NCI-H146 treated with DMSO at 0.1 percent for 48 hours (cell line): ENCODE measurements around the gene SERINC2.

Experiments used
- DNase-seq: peaks from one replicate; lab custom pipeline; 2025; ENCODE audit not compliant: unreplicated experiment; lab: John Stamatoyannopoulos, UW

SERINC2 gene

GRCh38 chr1:31412732-31413404 is at the start of gene SERINC2:
SERINC2 (plus strand) TSS chr1:31413213; CDS start chr1:31413266, 53 bp downstream.
- peak; percentile 14 for DNase-seq

DNA sequence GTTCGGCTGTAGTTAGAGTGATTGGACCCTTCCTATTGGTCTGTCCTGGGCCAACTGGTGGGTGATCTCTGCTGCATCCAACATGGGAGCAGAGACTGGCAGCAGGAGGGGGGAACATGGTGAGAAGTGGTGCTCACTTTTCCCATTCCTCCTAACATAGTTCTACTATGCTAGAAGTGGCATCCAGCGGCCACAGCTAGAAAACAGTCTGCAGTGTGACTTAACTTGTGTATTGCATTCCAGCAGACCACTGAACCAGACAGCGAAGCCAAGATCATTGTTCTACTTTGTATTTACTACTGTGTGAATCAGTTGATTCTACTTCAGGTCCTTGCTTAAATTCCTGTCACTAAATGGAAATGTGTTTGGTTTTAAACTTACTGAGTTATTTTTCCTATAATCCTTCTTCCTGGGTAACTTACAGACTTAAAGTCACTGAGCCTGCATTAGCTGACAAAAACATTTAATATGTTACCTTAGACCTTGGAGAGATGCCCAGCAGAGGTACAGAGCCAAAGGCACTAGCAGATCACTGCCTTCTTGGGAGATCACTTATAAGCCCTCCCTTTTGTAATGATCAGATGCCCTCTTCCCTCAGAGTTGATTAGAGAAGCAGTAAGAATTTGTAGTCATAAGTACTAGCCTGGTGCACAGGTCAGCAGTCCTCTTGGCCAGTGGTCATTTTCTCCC is 48.3 kb upstream of the SERINC2 start:
- DNase-seq: no peak

- peak; percentile 23 for DNase-seq
These were observed 46.2 kb upstream of the SERINC2 start for GRCh38 chr1:31366796-31367195.

DNA sequence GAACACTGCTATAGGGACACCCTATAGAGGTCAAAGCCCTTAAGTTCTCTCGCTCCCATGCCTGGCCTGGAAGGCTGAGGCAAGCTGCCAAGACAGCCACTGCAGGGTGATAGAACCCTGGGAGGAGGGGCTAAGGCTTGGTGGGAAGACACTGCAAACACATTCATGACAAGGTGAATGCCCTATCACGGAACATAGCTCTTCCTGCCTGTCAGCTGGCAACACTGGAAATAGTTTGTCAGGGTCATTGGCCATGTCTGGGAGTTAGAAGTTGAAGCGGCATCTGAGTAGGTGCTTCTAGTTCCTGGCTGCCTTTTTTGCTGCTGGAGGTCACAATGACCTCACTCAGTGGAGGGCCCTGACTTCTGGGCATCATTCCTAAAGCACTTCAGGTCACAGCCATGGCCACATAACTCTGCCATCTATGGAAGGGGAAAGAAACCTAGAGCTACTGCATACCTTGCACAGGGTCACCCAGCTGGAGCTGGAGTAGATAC is 44.4 kb upstream of the SERINC2 start:
- DNase-seq: no peak

DNA sequence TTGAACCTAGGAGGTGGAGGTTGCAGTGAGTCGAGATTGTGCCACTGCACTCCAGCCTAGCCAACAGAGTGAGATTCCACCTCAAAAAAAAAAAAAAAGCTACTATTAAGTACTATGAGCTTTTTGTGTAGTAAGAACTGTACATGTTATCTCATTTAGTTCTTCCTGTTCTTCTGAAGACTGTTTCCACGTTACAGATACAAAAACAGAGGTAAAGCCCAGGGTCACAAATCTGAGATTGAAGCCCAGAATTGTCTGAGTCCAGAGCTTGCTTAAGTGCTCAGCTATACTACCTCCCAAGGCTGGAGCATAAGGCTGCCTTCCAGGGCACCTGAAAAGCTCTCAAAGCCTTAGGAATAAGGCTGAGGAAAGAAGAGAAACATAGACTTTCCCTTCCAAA is 43.0 kb upstream of the SERINC2 start:
- no peak for DNase-seq

DNA sequence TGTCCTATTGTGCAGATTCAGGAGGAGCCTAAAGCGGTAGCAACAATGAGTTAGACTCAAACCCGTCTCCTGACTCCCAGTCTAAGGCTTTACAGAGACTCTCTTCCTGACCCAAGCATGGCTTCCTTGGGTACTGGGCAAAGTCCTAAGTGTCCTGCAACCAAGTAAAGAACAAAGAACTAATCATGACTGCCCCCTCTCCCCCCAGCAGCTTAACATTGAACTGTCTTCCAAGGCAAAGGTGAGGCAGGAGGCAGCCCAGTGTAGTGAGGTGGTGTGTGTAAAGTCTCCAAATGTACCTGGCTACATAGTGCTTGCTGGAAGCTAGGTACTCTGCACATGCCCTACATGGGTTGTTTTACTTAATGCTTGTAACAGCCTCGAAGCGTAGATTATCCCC is 42.4 kb upstream of the SERINC2 start:
- DNase-seq: no peak

DNA sequence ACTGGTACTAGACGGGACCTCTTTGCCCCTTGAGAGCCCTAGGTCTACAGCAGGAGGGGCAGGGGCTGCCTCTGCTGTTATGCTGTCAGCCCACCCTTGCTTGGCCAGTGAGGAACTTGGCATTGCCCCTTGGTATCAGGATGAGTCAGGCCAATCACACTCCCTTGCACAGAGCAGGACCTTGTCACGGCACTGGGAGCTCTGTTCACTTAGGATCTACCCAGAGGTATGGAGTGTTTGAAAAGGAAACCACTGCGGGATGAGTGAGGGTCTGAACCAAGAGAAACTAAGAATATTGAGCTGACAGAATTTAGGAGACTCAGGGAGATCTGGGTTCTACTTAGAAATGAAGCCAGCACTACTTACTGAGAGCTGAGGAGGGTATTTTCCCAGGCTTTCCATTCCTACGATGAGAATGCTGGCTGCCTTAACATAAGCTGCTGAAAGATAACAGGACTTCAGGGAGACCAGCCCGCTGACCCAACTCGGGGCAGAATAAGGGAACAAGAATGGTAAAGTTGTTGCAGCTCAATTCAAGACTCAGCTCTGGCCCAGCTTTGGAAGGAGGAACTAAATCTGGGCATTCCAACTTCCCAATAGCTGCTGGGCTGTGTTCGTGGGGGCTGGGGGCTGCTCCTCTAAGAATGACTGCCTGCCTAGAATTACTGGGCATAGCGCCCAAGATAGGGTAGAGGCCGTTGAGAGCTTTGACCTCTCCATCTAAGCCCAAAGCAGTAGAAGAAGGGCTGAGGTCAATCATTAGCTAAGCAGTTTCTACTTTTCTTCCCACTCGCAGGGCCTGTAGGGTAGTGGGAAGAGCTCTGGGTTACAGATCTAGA is 41.7 kb upstream of the SERINC2 start:
- DNase-seq: no peak

GRCh38 chr1:31372051-31372450 is 41.0 kb upstream of the SERINC2 start:
- no peak for DNase-seq

DNA sequence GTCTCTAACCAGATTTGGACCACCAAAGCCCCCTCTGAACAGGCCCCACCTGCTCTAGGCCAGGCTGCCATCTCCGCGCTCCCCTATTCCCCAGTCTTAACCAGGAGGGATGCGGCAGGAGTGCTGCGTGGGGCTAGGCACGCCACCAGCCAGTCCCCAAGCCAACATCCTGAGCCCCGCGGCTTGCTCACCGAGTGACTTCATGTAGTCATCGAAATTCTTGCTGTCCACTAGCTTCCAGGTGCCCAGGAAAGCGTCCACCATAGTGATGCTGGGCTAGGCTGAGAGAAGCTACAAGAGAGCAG is 40.3 kb upstream of the SERINC2 start:
- no peak for DNase-seq

GRCh38 chr1:31373056-31373896 is 39.7 kb upstream of the SERINC2 start, which contains the start of gene FABP3:
FABP3 (minus strand) TSS chr1:31373076; CDS start chr1:31373014, 62 bp downstream.
- no peak for DNase-seq

- no peak for DNase-seq
These were observed 39.0 kb upstream of the SERINC2 start for GRCh38 chr1:31373897-31374486.

- DNase-seq: no peak
These were observed 38.4 kb upstream of the SERINC2 start for GRCh38 chr1:31374511-31375196.

GRCh38 chr1:31376375-31377134 is 36.5 kb upstream of the SERINC2 start:
- peak; percentile 17 for DNase-seq

DNA sequence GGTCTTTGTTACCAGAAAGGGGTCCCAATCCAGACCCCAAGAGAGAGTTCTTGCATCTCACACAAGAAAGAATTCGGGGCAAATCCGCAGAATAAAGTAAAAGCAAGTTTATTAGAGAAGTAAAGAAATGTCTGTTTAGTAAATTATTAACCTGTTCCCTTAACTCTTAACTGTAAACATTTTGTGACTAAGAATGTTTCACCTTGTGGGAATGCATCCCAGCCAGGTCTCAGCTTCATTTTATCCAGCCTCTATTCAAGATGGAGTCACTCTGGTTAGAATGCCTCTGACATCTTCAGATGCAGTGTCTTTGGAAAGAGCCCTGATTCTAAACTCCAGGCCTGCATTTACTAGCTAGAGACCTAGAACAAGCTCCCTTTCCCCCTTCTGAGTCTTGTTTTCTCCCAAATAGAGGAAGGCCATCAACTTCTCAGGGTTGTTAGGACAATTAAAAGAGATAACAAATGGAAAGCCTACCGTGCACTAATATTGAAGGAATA is 35.6 kb upstream of the SERINC2 start:
- no peak for DNase-seq

GRCh38 chr1:31378001-31378400 is 35.0 kb upstream of the SERINC2 start:
- no peak for DNase-seq

DNA sequence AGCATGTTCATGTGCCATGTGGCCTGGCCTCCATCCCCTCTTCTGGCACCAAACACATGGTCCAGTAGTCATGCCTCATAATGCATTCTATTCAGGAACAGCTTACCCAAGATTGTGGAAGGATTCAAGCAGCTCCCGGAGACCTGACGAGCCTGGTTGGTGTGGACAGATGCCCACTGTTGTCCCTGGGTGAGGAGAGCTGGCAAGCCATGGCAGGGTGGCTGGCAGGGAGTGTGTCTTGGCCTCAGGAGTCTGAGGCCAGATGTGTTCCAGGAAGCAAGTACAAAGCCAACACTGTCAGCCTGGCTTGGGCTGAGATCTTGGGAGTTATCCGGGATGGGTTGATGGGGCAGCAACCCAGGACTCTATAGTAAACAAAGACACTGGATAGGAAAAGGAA is 32.8 kb upstream of the SERINC2 start:
- no peak for DNase-seq

GRCh38 chr1:31381394-31382294 is 31.4 kb upstream of the SERINC2 start:
- DNase-seq: no peak
